Measurements from ENCODE around the gene LPP.

DNA sequence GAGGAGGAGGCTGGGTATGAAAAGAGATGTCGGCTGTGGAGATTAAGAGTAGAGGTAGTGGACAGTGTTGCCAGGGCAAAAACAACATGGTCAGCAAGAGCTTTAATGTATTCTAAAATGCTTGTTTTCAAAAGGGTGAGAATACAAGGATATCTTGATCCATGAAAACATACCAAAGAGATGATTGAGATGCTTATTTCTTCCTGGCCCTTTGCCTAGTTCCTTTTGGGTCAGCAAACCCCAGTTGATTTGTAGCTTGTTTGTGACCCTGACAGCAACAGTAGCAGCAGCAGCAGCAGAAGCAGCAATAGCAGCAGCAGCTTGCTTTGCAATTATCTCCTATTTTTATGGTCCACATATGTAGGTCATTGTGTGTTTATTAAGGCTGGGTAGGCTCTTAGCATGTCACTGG is 337.3 kb downstream of the LPP start:
- no peak for TF ChIP-seq CTCF (IDR thresholded peaks at IDR 0.05; ENCODE audit: insufficient read depth, low read depth, low read length)
- TF ChIP-seq EZH2 (IDR thresholded peaks at IDR 0.05; ENCODE audit: insufficient read depth, low read length) = no peak
